Kasumi-1 (cell line): ENCODE results near the gene ZNF423.

Experiments
- DNase-seq, 2 experiments: peaks; one replicate each; lab custom pipeline; 2025; lab: John Stamatoyannopoulos, UW

ZNF423 gene

GRCh38 chr16:49556249-49556605, 299.7 kb downstream of the ZNF423 start:
- no peak for DNase-seq

- DNase-seq: no peak
These were observed 301.2 kb downstream of the ZNF423 start for GRCh38 chr16:49554681-49555080.

DNA sequence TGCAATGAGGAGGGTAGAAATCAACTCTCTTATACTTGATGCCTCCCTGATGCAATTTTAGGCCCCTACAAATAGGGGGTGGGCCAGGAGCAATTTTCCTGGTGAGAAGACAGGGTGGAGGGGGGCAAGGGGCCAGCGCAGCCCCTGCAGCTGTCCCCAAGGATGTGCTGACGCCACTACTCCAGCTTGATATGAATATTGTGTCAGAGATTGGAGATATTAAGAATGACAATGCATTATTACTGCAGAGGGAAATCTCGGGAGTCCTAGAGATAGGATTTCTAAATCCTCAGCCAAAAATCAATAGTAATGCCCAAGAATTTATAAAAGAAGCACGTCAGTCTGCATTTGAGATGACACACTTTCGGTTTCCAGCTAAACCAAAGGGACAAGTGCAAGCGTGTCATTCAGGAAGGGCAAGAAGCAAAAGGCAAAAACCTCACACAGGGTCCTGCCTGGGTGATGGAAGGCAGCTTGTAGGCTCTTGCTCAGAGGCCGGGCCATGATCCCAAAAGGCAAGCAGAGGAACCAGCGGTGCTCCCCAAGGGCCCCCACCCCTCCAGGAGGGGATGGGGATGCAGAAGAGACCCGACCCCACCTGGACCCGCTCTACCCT, 303.5 kb downstream of the ZNF423 start:
- no peak for DNase-seq

DNA sequence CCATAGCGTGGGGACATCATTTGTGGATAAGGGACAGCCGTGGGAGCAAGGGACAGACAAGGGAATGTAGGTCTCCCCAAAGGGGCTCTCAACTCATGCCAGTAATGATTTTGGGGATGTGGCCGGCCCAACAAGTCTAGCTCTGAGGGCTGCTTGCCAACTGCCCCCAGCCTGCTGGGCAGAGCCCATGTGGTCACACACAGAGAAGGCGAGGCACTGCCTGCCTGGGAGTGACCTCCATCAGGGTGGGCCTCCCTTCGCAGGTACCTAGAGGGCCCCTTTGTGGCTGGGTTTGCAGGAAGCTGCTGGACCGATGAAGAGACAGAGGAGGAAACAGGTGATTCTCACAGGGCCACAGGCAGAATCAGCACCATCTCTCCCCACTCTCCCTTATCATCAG, 305.2 kb downstream of the ZNF423 start:
- no peak for DNase-seq

DNA sequence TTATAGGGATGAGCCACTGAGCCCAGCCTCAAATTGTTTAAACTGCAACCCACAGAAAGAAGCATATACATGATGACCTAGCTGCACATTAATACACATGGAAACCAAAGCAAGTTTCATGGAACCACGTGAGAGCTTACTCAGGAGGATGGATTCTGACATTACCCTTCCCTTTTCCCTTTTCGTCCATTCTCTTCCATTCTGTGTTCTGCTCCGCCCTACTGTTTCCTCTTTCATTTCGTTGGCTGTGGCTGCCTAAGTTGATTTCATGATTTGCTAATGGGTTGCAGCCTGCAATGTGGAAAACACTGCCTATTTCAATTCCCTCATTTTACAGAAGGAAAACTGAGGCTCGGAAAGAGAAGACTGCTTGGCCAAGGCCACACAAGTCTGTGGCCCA, 305.8 kb downstream of the ZNF423 start:
- no peak for DNase-seq

GRCh38 chr16:49548325-49548970, 307.5 kb downstream of the ZNF423 start:
- DNase-seq: no peak

- DNase-seq: no peak
These were observed 308.5 kb downstream of the ZNF423 start for GRCh38 chr16:49547448-49547847.

DNA sequence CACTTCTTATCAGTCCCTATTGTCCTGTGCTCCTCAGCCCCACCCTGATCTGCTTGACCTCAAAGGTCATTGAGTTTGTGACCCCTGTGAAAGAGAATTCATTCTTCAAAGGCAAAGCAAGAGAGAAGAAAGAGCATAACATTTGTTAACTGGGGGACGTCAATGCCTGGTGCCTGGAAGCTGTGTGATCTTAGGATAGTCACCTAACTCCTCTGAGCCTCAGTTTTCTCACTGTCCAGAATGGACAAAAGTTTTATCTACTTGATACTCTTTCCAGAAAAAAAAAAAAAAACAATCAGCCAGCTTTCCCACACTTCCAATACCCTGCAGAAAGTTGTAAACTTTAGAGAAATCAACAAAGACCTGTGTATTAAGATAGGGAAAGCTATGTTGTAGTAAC, 309.2 kb downstream of the ZNF423 start:
- DNase-seq: no peak

DNA sequence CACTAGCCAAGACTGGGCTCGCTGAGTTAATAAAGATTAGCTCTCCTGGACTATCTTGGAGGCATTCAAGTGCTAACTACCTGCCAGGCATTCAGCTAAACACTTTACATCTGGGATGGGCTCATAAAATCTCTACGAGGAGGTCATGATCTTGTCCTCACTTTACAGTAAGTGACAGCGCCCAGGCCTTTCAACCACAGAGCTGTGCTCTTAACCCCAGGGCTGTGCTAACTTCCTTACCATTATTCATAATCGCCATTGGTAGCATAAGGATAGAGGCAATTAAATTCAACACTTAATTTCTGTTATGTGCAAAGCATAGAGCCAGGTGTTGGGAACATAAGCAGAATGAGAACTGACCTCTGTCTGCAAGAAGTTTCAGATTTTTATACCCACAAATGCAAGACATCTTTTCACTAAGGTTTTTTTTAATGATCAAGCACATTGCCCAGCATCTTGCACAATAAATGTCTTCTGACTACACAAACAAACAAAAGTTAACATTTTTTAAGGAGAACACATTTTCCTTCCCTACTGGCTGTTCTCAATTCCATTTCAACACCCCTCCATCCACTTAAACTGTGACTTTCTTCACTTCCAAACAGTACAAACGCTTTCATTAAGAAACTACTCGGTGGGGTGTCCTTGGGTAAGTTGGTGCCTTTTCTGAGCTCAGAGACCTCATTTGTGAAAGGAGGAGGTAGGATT, 310.0 kb downstream of the ZNF423 start:
- no peak for DNase-seq

DNA sequence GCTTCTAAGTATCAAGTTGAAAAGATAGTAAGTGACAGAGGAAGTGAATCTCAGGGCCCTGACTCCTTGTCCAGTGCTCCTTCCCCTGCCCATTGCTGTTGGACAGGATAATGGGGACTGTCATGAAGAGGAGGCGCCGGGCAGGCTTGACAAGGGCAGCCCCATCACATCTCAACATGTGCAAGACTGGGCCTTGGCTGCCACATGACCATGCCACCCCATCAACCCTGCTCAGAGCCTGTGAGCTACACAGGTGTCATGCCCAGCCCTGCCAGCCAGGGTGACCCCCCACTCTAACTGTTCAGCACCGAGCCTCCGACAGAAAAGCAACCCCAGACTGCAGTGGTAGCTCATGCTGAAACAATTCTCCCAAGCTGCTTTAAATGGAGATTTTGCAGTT, 310.7 kb downstream of the ZNF423 start:
- DNase-seq: no peak

DNA sequence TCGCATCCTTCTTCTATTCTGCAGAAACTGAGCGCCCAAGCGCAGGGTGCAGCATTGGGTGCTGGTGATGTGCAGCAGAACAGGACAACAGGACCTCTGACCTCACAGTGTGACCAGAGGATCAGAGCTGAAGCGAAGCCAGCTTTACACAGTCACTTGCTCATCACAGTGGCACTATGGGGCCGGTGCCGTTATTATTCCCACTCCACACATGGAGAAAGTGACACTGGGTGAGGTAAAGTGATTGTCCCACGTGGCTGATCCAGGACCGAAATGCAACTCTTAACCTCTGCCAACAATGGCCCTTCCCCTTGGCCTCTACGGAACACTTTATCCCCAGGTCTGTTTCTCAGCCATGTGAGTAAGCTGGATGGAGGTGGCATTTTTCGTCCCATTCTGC, 311.1 kb downstream of the ZNF423 start:
- DNase-seq: no peak

- no peak for DNase-seq
These were observed 312.3 kb downstream of the ZNF423 start for GRCh38 chr16:49543631-49543946.

- no peak for DNase-seq
These were observed 312.8 kb downstream of the ZNF423 start for GRCh38 chr16:49542946-49543630.

DNA sequence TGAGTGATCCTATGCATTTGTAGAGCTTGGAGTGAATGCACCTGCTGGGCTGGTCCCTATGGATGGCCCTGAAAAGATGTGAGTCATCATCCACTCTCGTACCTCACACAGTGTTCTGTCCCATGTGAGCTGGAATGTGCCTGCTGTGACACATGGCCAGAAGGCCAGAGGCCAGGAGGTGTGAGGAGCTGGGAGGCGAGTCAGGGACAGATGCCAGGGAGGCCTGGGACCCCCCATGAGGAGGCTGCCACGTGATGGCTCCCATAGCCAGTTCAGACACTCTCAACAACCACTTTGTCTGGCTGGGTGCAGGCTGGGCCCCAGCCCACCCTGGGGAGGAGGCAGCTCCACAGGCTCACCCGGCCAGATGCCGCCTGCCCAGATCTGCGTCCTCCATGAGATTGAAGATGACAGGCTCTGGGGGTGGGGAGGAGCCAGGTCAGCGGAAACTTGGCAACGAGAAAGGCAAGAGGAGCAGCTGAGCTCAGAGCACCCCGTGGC, 313.5 kb downstream of the ZNF423 start:
- no peak for DNase-seq

- no peak for DNase-seq
These were observed 315.1 kb downstream of the ZNF423 start for GRCh38 chr16:49540836-49541235.

- no peak for DNase-seq
These were observed 316.2 kb downstream of the ZNF423 start for GRCh38 chr16:49539758-49540157.

DNA sequence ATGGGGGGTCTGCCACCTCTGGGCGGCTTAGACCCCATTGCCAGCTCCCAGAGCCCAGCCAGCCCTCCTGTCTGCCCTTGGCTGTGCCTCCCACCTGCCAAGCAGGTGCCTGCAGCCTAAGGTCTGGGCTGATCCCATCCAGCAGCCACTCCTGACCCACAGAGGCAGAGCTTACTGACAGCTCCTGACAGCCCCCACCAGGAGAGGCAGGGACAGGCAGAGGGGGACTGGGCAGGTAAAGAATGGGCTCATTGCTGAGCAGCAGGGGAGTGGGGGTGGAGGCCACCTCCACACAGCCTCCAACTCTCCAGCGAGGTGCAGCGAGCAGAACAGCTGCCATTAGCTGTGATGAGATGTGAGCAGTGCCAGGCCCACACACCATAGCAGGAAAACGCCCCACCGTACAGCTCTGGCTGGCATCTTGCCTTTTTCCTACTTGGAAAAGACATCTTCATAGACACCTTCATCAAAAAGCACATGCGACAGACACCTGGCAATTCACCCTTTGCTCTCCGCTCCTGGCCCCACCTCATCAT, 317.9 kb downstream of the ZNF423 start:
- DNase-seq: no peak

DNA sequence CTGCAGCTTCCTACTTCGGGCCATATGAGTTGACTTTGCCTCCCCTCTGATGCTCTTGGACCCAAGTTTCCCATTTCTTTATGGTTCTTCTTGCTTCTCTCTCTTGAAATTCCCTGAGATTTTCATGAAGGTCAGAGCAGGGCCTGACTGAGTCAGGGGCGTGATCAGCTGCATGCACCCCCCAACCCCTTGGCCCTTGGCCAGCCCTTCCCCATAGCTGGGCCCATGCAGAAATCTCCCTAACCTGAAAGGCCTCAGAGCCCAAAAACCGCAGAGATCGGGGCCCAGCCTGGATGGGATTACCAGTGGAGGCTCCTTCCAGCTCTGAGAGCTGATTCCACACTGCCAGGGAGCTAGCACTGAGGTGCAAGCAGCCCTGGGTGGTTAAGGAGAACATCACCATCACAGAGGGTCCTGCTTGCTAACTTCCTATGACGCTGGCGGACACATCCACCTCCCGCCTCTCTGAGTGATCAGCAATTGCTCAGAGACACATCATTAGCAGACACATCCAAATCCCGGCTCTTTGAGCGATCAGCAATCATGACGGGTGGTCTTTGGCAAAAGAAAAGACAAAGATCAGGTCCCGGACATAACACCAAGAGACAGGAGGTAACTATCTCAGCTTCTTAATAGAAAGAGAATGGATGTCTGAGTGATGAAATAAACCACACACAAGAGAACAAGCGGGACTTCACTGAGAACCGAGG, 320.9 kb downstream of the ZNF423 start:
- no peak for DNase-seq

GRCh38 chr16:49533422-49533821, 322.5 kb downstream of the ZNF423 start:
- DNase-seq: no peak

- no peak for DNase-seq
These were observed 323.0 kb downstream of the ZNF423 start for GRCh38 chr16:49532873-49533272.

- DNase-seq: no peak
These were observed 323.7 kb downstream of the ZNF423 start for GRCh38 chr16:49531931-49532840.
